Parathyroid adenoma (tissue), 2 donors: Measurements from ENCODE around the gene SLC25A40.
A peak's percentile ranks its signal among the peaks of the same experiment; 100 is the strongest.

Experiments
- H2AFZ ChIP-seq: fragments of 300-600 bp; sonication (generic); one replicate; pipeline ENCODE4 v1.7.0; 2017; ENCODE audit warnings: antibody characterized with exemption, mild to moderate bottlenecking
- H3K27ac ChIP-seq: fragments of 300-600 bp; sonication (generic); one replicate; pipeline ENCODE4 v1.7.0; 2017
- H3K27me3 ChIP-seq: fragments of 300-600 bp; sonication (generic); one replicate; pipeline ENCODE4 v1.7.0; 2017; ENCODE audit warnings: low read length; ENCODE audit not compliant: control insufficient read depth, insufficient read depth
- H3K36me3 ChIP-seq: fragments of 300-600 bp; sonication (generic); one replicate; pipeline ENCODE4 v1.7.0; 2017; ENCODE audit warnings: low read length; ENCODE audit not compliant: control insufficient read depth, insufficient read depth
- H3K4me1 ChIP-seq: fragments of 300-600 bp; sonication (generic); one replicate; pipeline ENCODE4 v1.7.0; 2017; ENCODE audit warnings: control low read depth
- H3K4me2 ChIP-seq: fragments of 300-600 bp; sonication (generic); one replicate; pipeline ENCODE4 v1.7.0; 2017; ENCODE audit warnings: low read length
- H3K4me3 ChIP-seq: fragments of 300-600 bp; sonication (generic); one replicate; pipeline ENCODE4 v1.7.0; 2017; ENCODE audit warnings: low read depth, low read length
- H3K79me2 ChIP-seq: fragments of 300-600 bp; sonication (generic); one replicate; pipeline ENCODE4 v1.7.0; 2017; ENCODE audit warnings: control low read depth
- H3K9ac ChIP-seq: fragments of 300-600 bp; sonication (generic); one replicate; pipeline ENCODE4 v1.7.0; 2017; ENCODE audit warnings: mild to moderate bottlenecking
- H3K9me3 ChIP-seq: fragments of 300-600 bp; sonication (generic); one replicate; pipeline ENCODE4 v1.7.0; 2017; ENCODE audit warnings: low read length; ENCODE audit not compliant: control insufficient read depth
- TF ChIP-seq, protein P1 (sequence below): fragments of 300-600 bp; sonication (generic); IDR thresholded peaks from one replicate; pipeline ENCODE4 v1.7.0; 2017; ENCODE audit warnings: antibody characterized with exemption, mild to moderate bottlenecking
- donor health status: primary hyperparathyroidism.

Gene SLC25A40

DNA sequence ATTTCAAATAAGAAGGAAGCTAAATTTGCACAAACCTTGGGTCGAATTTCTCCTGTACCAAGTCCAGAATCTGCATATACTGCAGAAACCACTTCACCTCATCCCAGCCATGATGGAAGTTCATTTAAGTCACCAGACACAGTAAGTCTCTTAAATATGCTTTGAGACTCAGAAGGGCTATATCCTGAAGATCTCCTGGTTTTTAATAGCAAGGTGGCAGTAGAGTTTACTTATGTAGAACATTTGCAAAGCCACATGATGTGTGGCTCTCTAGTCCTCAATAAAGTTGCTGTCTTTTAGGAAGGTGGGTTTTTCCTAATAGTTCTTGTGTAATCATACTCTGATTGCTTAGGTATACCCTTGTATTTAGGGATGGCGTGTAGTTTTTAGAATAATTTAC, 8.9 kb upstream of the SLC25A40 start:
- Histone ChIP-seq H3K4me2 (no peak overlapping the region), H2AFZ (no peak overlapping the region), H3K4me3 (no peak overlapping the region), H3K9ac (no peak overlapping the region), H3K27ac (no peak overlapping the region), H3K4me1 (no peaks in the 10 kb centered on the region), H3K27me3 (no peaks in the 10 kb centered on the region), H3K79me2 (peaks cover 4% of the 10 kb centered on the region), H3K9me3 (no peaks in the 10 kb centered on the region), H3K36me3 (no peaks in the 10 kb centered on the region)
- TF ChIP-seq, protein P1, sequence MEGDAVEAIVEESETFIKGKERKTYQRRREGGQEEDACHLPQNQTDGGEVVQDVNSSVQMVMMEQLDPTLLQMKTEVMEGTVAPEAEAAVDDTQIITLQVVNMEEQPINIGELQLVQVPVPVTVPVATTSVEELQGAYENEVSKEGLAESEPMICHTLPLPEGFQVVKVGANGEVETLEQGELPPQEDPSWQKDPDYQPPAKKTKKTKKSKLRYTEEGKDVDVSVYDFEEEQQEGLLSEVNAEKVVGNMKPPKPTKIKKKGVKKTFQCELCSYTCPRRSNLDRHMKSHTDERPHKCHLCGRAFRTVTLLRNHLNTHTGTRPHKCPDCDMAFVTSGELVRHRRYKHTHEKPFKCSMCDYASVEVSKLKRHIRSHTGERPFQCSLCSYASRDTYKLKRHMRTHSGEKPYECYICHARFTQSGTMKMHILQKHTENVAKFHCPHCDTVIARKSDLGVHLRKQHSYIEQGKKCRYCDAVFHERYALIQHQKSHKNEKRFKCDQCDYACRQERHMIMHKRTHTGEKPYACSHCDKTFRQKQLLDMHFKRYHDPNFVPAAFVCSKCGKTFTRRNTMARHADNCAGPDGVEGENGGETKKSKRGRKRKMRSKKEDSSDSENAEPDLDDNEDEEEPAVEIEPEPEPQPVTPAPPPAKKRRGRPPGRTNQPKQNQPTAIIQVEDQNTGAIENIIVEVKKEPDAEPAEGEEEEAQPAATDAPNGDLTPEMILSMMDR, result no peak

DNA sequence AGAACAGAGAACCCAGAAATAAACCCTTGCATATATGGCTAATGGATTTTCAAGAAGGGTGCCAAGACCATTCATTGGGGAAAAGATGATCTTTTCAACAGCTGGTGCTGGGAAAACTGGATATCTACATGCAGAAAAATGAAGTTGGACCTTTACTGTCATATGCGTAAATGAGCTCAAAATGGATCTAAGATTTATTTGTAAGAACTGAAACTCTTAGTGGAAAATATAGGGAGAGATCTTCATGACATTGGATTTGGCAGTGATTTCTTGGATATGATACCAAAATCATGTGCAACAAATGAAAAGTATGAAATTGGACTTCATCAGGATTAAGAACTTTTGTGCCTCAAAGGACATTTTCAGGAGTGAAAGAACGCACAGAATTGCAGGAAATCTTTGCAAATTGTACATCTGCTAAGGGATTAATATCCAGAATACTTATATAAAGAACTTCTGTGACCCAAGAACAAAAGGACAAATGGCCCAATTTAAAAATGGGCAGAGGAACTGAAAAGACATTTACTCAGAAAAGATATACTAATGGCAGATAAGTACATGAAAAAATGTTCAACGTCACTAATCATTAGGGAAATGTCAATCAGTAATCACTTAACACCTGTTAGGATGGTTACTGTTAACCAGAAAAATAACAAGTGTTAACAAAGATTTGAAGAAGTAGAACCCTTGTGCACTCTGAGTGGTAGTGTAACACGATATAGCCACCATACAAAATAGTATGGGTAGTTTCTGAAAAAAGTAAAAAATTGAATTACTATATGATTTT, 6.2 kb upstream of the SLC25A40 start:
- Histone ChIP-seq H3K79me2 (peaks cover 15% of the 10 kb centered on the region), H3K9me3 (no peaks in the 10 kb centered on the region), H3K27ac (no peak overlapping the region), H3K4me1 (no peaks in the 10 kb centered on the region), H3K36me3 (no peaks in the 10 kb centered on the region), H3K27me3 (no peaks in the 10 kb centered on the region), H3K4me2 (no peak overlapping the region), H3K9ac (no peak overlapping the region), H2AFZ (no peak overlapping the region), H3K4me3 (no peak overlapping the region)
- TF ChIP-seq, protein P1, result no peak

DNA sequence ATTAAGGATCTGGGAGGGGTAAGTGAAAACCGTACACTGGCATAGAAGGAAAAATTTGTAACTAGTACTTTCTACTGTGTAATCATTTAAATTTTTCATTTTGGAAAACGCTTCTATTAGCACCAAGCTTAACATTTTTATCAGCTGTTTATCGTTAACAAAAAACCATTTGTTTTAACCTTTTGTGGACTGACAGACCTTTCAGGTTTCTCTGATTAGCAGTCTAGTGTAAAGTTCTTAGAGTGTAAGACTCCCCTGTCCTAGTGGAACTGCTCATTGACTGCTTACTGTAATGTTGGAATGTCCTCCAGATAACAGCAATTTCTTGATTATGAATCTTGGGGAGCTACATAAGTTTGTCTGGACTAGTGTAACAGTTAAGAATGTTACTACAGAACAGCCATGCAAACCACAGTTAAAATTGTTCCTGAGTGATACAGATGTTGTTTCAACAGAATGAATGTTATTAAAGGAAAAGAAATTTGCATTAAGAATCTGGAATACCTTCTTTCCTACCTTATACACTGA, 2.1 kb upstream of the SLC25A40 start:
- no peak overlapping the region for H3K9ac ChIP-seq
- H3K27ac ChIP-seq, result no peak overlapping the region
- TF ChIP-seq, protein P1, result no peak
- H3K27me3 ChIP-seq, result no peaks in the 10 kb centered on the region
- H3K79me2 ChIP-seq, result peaks cover 15% of the 10 kb centered on the region
- H3K36me3 ChIP-seq, result no peaks in the 10 kb centered on the region
- no peak overlapping the region for H2AFZ ChIP-seq
- H3K4me3 ChIP-seq, result no peak overlapping the region
- no peaks in the 10 kb centered on the region for H3K4me1 ChIP-seq
- no peak overlapping the region for H3K4me2 ChIP-seq
- H3K9me3 ChIP-seq, result no peaks in the 10 kb centered on the region

DNA sequence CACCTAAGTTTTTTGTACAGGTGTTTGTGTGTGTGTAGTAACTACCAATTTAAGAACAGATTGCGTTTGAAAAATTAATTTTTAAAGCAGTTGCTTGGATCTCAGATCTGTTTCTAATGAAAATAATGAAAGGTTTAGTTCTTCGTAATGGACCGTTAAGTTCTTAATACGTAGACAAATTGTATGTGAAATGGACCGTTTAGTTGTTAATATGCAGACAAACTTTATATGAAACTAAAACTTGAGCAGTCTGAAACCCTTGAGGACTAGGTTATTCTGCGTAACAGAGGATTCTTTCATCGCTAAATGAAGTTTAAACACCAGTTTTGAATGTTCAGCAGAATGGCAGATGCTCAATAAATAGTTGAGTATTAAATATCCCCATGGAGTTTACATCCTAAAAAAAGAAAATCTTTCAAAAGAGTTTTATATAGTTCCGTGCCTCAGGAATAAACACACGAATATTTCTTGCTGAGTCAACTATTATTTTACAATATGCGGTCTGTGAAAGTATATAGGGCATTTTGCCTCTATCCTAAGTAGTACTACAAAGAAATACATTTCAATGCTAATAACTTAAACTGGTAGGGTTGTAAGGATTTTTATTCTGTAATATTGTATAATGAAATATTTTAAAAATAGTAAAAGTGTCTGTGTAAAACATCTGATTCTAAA, 1.3 kb upstream of the SLC25A40 start:
- TF ChIP-seq, protein P1, result no peak
- Histone ChIP-seq H3K79me2 (peaks cover 15% of the 10 kb centered on the region), H3K27ac (peak overlapping the region; percentile 76), H3K36me3 (no peaks in the 10 kb centered on the region), H3K4me1 (no peaks in the 10 kb centered on the region), H3K4me2 (peak overlapping the region; percentile 87), H3K27me3 (no peaks in the 10 kb centered on the region), H2AFZ (peak overlapping the region; percentile 96), H3K9me3 (no peaks in the 10 kb centered on the region), H3K4me3 (peak overlapping the region; percentile 82), H3K9ac (no peak overlapping the region)
